Transverse colon (tissue), 4 donors: ENCODE data around the gene IGFLR1.

ENCODE experiments used
- EP300 ChIP-seq: sonication (generic); formaldehyde crosslinking; IDR thresholded peaks from one replicate; pipeline ENCODE4 v1.6.1; 2017; ENCODE audit warnings: antibody characterized with exemption, low read depth
- POLR2A ChIP-seq: fragments of 450-650 bp; IDR thresholded peaks from one replicate; pipeline ENCODE4 v1.6.1; 2016; ENCODE audit warnings: antibody characterized with exemption, mild to moderate bottlenecking, moderate library complexity
- POLR2AphosphoS5 ChIP-seq, 3 donors: sonication (generic); formaldehyde crosslinking; IDR thresholded peaks; one replicate each; pipeline ENCODE4 v1.6.1; 2016; ENCODE audit warnings: antibody characterized with exemption in 3 of 3
- TF ChIP-seq, protein P1 (sequence below), 5 experiments: fragments of 200-600 bp in 3 of 5; fragments of 450-650 bp in 2 of 5; sonication (generic) in 3 of 5; IDR thresholded peaks; 1 replicate in 2 of 5; 2 replicates in 3 of 5; pipeline ENCODE4 v1.5.1; 2016 to 2017; ENCODE audit warnings: antibody characterized with exemption in 5 of 5, inconsistent platforms in 3 of 5, mild to moderate bottlenecking in 2 of 5, moderate library complexity in 1 of 5

DNA sequence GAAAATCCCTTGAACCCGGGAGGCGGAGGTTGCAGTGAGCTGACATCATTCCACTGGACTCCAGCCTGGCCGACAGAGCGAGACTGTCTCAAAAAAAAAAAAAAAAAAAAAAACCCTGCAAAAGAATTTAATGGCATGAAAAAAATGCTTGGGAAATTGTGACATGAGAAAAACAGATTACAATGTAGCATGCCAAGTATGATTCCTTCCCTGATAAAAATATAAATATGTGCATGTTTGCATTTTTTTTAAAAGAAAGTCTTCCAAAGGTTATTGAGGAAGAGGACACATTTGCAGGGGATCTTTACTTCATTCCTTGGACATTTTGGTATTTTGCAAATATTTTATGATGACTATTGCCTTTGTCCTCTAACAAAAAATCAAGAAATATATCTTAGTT lies 52.4 kb downstream of the IGFLR1 start:
- TF ChIP-seq, protein P1, sequence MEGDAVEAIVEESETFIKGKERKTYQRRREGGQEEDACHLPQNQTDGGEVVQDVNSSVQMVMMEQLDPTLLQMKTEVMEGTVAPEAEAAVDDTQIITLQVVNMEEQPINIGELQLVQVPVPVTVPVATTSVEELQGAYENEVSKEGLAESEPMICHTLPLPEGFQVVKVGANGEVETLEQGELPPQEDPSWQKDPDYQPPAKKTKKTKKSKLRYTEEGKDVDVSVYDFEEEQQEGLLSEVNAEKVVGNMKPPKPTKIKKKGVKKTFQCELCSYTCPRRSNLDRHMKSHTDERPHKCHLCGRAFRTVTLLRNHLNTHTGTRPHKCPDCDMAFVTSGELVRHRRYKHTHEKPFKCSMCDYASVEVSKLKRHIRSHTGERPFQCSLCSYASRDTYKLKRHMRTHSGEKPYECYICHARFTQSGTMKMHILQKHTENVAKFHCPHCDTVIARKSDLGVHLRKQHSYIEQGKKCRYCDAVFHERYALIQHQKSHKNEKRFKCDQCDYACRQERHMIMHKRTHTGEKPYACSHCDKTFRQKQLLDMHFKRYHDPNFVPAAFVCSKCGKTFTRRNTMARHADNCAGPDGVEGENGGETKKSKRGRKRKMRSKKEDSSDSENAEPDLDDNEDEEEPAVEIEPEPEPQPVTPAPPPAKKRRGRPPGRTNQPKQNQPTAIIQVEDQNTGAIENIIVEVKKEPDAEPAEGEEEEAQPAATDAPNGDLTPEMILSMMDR (IDR thresholded peaks at IDR 0.05), result no peak
- TF ChIP-seq POLR2A (no peak), POLR2AphosphoS5 (IDR thresholded peaks at IDR 0.05) (no peak), EP300 (no peak)
